ENCODE measurements around the gene RALGAPA2. TPM values are rescaled to one million over a fixed set of nuclear protein-coding genes. Genes with fewer than 3 reads are reported as not detected.

Gene RALGAPA2
- total RNA-seq, 1 donor from 2014 or later: 21.8 TPM

DNA sequence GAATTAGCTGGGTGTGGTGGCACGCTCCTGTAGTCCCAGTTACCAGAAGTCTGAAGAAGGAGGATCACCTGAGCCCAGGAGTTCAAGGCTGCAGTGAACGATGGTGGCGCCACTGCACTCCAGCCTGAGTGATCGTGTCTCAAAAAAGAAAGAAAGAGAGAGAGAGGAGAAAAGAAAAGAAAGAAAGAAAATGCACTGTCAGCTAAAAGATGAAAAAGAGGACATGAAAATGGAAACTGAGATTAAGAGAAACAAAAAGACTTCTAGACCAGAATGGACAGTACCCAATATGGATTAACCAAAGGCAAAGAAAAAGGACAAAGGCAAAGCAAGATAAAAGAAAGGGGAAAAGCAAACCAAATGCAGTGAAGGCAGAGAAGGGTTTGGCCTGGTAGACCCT is 9.0 kb upstream of the RALGAPA2 start:
- no peak for DNase-seq (ENCODE audit: low read depth, low spot score)

DNA sequence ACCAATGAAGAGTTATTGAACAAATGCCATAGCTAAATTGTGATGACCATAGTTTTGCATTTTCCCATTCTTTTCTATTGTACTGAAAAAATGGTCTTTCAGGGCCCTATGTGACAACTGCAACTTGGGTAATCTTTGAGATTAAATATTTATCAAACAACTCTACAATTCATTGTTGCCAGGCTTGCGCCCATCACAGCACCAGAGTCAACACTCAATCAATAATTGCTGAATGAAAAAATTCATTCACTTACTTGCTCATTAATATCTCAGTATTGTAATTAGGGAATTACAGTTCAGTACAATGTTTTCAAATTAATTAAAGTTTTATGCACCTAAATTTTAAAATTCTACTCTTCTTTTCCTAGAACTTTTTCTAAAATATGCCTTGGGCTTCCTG is 7.7 kb upstream of the RALGAPA2 start:
- DNase-seq (ENCODE audit: low read depth, low spot score): no peak

DNA sequence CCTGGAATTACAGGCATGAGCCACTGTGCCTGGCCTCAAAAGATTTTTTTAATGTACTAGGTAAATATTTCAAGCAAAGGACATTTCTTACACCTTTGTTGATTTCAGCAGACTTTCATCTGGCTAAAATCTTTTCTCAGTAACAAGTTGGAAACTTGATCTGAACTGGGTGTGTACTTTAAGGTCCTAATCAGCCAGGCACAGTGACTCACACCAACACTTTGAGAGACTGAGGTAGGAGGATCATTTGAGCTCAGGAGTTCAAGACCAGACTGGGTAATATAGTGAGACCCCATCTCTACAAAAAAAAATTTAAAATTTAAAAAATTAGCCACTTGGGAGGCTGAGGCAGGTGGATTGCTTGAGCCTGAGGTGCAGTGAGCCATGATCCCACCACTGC is 7.0 kb upstream of the RALGAPA2 start:
- no peak for DNase-seq (ENCODE audit: low read depth, low spot score)

DNA sequence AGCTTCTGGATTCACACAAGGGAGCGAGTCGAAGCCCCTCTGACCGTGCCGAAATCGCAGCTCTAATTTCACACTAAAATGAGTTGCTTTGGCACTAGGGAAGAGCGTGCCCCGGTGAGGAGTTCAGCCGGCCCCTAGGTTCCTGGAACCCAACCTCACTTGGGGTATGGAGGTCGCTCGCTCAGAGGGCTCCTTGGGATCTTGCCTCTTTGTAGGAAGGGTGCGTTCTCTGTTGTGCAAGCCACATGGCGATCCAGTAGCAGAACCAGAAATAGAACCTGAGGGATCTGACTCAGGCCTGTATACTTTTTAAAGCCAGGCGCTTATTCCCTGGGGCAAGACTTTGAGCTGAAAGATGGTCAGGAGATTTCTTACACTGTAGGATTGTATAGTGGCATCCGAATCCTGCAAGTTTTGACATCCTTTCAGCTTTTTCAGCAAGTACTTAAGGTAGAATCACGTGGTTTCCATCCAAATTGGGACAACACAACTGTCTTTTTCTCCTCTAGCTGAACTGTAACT is 861 bp upstream of the RALGAPA2 start:
- DNase-seq (ENCODE audit: low read depth, low spot score): no peak

DNA sequence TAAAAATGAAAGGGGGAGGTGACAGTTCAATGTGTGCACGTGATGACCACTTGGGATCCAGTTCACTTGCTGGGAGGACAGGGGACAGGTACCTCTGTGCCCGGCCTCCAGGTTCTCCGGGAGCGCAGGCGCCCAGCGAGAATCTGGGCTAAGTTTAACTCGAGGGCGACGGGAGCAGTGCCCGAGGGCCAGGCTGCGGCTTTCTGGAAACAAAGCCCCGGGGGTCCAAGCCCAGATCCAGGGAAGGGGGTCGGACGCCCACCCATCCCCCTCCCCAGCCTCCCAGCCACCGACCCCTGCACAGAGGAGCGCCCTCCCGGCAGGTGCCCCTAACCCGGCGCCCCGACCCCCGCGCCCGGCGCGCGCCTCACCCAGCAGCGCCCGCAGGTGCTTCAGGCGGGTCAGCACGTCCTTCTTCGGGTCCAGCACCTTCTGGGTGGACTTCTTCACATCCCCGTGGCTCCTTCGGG is 405 bp downstream of the RALGAPA2 start:
- no peak for DNase-seq (ENCODE audit: low read depth, low spot score)

DNA sequence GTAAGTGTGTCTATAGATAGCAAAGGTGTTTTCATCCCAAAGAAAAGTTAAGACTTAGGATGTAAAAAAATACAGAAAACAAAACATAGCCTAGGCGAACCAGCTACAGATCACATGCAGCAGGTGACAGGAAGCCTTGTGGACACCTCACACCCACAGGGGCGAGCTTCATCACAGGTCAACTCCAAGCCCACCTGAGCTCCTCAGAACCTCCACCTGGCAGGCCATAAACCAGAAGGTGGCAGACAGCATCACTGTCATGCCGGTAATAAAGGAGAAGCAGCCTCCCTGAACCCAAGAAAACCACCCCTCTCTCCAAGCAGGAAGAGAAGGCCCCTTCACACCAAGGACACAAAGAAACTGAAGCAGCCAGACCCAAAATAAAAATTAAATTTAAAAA is 1.0 kb downstream of the RALGAPA2 start:
- DNase-seq (ENCODE audit: low read depth, low spot score): no peak

DNA sequence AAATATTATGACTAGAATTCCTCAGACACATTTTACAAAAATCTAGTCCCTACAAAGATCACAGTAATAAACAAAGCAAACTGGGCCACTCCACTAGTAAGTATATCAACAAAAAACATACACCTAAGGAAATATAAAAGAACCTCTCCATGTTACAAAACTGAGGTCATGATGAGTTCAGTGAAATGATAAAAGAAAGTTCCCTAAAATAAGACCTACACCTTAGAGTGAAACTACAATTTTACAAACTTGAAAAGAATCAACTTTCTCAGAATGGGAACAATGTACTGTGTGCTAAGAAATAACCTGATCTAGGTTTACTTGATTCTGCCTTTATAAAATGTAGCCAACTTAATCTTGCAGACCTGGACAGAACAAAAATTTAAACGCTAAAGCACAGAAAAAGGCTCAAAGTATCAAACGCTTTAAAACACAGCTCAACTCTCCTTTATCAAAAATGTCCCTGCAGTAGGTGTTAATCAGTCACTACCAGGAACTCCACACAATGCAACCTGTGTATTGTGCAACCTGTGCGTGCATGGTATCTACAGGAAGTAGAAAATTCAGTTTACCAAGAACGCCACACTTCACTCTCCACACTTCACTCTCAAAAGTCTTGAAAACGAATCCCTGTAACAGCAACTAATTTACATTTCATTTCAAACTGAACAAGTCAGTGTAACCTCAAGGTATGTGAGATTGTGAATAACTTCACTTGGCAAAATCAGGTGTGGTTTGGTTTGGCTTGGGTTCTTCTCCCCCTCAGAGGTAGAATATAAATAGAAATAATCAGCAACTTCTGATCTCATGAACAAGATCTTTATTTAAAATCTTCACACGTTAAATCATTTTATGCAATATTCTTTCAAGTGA is 1.8 kb downstream of the RALGAPA2 start:
- DNase-seq (ENCODE audit: low read depth, low spot score): no peak

DNA sequence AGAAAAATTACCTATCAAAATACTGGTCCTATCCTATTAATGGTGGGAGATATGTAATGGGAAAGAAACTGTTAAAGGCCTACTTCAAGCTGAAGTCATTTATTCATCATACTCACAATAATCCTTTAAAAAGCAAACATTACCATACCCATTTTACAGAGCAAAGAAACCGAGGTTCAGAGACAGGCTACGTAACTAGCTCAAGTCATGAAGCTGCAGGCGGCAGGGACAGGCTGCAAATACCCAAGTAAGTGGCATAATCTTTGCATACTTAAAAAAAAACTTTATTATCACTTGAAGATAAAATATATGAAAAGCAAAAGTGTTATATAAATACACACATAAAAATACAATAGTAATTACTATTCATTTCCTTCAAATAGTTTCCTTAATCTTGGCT is 2.6 kb downstream of the RALGAPA2 start:
- no peak for DNase-seq (ENCODE audit: low read depth, low spot score)

DNA sequence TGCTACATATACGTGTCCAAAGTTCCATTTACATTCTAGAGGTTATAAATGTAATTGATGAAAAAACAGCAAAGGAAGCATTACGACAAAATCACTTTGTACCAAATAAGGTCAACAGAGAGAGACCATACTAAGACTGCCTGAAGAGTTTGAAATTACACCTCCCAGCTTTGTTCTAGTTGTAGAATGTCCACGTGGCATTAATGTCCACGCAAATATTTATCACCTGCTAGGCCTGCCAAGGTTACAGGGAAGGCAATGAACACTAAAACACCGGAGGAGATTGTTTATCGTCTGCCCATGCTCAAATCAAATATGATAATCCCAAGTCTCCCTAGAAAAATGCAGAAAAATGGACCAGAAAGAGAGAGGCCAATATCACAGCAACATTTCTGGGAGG is 6.2 kb downstream of the RALGAPA2 start:
- no peak for DNase-seq (ENCODE audit: low read depth, low spot score)

DNA sequence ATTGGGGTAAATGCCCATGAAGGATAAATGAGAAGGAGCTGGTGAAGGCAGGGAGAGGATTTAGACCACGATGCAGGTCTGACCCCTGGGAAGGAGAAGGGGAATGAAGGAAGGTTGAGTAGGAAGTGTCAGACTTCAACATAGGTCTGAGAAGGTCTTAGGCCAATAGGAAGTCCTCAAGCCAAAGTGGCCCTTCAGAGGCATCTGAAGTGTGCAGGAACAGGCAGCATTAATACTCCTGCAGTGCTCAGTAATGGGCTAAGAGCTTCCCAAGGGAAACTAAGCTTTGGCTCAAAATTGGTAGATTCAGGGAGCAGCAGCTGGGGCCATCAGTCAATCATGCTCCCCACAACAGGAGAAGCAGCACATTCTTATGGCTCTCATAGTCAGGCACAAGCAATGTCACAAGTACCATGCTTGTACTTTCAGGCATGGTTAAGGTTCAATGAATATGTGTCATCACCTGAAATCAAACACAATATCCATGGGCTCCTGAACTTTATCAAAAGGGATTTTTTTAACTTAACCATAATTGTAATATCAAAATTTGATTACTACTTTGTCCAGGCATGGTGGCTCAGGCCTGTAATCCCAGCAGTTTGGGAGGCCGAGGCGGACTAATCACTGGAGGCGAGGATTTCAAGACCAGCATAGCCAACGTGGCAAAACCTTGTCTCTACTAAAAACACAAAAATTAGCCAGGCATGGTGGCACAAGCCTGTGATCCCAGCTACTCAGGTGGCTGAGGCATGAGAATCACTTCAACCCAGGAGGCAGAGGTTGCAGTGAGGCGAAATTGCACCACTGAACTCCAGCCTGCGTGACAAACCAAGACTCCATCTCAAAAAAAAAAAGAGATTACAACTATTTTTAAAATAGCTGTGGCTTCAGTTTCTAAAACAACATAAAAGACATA is 9.9 kb downstream of the RALGAPA2 start:
- DNase-seq (ENCODE audit: low read depth, low spot score): no peak

DNA sequence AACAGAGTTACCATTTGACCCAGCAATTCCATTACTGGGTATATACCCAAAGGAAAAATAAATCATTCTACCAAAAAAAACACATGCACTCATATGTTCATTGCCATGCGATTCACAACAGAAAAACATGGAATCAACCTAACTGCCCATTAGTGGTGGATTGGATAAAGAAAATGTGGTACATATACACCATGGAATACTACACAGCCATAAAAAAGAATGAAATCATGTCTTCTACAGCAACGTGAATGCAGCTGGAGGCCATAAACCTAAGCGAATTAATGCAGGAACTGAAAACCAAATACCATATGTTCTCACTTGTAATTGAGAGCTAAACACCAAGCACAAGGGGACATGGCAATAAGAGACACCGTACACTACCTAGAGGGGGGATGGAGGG is 12.5 kb downstream of the RALGAPA2 start:
- no peak for DNase-seq (ENCODE audit: low read depth, low spot score)

DNA sequence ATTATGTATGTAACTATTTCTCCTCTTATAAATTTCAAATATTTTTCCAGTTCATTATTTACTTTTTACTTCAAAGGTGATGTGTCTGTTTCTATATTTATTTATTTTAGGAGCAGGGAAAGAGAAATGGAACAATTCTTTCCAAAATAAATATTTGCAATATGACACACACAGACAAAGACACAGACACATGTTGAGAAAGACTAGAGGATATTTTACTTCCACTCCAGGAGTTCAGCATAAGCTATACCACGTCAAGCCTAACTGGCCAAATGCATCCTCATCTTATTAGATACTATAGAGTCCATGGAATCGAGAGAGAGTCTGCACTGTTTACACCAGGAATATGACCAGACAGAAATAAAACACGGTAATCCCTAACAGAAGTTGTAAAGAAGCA is 13.3 kb downstream of the RALGAPA2 start:
- no peak for DNase-seq (ENCODE audit: low read depth, low spot score)

DNA sequence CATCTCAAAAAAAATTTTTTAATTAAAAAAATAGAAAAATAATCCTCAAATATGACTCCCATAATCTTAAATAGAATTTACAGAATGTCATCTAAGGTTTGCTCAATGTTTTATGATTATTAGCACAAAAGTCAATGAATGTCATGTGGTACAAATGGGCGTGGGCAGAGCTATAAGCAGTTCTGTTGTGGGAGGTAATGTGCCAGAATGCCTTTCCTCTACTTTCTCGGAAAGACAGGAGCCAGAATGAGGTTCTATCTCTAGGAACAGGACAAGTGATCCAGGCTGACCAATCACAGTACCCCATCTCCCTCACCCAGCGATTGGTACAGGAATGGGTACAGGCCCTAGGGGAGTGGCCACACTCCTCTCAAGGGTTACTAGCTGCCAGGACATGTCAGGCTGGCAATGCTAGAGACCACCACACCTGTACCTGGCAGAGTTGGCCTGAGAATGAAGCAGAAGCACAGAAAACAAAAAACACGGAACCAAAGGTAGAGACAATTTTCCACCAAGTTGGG is 15.1 kb downstream of the RALGAPA2 start:
- no peak for DNase-seq (ENCODE audit: low read depth, low spot score)

DNA sequence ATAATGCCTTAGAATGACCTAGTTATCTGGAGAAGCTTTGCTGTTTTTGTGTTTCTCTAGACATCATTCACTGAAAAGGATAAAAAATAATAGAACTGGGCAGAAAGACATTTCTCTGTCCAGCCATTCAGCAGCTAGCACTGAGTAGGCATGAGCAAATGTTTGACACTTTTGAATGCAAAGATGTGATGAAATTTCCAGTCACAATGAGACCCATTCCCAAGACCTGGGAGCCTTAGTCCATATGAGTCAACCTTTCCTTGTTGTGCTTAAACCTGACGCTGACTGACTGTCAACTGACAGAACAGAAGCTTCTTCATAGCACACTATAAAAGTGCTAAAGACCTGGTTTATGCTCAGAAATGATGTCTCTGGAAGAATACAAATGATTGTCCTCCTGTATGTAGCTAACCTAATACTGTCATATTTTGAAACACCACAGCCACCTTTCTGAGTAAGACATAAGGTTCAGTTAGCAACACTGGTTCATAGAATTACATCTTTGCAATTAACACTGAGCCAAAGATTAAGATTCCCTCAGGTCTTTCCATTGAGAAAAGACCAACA is 17.1 kb downstream of the RALGAPA2 start:
- no peak for DNase-seq (ENCODE audit: low read depth, low spot score)

DNA sequence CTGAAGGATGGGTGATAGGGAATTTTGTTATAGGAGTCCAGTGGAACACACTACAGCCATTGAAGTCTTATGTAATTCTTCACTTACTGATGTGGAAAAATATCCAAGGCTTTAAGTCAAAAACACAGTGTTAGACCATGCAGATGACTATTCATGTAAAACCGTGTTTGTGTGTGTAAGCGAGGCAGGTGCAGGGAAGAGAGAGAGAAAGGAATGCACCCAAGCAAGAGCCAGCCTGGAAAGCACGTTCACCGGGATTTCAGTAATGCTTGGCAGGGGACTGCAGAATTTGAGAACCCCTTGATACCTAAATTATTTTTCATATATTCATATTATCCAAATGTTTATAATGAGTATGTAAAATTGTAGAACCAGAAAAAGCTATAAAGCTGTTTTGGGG is 17.9 kb downstream of the RALGAPA2 start:
- no peak for DNase-seq (ENCODE audit: low read depth, low spot score)

DNA sequence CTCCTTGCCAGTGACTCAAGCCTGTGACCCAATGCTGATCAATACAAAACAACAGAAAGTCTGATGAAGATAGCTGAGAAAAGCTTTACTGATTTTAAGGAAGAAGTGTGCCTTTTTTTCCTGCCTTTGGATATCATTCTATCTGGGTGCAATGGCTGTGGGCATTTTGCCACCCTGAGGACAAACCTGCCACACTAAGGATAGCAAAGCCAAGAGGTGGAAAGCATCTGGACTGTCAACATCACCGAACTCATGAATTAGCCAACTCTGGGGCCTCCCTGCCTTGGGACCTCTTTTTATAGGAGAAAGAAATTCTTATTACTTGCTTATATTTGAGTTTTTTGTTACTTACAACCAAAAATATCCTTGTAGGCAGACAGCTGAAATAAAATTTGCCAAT is 19.9 kb downstream of the RALGAPA2 start:
- no peak for DNase-seq (ENCODE audit: low read depth, low spot score)

DNA sequence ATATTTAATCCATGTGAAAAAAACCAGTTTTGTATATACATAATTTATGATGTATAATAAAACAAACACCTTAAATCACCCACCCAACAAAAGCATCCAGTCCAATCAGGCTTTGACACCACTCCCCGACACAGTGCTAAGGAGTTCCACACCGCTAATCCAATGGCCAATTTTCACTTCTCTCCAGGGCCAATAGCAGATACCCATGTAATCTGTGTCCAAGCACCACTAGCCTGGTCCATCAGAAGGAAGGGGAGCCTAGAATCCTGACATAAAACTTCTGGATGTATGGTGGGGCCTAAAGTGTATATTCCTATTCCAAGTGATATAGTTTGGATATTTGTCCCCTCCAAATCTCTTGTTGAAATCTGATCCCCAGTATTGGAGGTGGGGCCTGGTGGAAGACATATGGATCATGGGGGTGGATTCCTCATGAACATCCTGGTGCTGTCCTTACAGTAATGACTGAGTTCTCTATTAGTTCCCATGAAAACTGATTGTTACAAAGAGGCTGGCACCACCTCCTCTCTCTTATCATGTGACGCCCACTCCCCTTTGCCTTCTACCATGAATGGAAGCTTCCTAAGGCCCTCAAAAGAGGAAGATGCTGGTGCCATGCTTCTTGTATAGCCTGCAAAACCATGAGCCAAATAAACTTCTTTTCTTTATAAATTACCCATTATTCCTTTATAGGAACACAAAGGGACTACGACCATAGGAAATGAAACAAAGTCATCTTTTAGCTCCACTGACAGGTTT is 20.8 kb downstream of the RALGAPA2 start:
- no peak for DNase-seq (ENCODE audit: low read depth, low spot score)

DNA sequence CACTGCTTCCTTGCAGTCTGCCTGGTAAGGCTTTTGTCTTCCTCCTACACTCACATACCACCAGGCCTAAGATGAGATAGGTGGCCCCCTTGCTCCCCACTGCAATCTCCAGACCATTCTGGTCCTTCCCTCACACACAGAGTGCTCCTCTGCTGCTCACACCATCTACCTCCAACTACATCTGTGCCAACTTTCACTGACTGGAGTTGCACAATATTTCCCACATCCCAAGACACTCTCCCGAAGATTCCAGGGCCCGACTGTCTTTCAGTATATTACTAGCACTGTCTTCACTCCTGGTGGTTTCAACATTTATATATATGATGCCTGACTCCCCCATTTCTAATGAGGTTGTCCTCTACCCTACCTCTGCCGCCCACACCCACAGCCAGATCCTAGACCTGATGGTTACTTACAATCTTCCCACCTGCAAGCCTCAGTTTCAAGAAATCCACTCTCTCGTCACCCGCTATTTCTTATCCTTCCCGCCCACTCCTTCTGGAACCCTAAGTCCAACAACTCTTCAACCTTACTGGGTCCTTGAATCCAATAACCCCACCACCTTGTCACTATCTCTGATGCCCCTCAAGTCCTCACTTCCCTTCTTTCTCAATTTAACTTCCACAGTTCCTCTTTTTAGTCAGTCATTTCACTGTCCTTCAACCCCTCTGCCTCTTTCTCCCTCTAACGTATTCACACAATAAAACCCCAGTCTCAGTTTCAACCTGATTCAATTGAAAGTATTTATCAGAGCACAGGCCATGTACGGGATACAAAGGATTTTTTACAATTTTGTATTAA is 21.6 kb downstream of the RALGAPA2 start:
- DNase-seq (ENCODE audit: low read depth, low spot score): no peak

DNA sequence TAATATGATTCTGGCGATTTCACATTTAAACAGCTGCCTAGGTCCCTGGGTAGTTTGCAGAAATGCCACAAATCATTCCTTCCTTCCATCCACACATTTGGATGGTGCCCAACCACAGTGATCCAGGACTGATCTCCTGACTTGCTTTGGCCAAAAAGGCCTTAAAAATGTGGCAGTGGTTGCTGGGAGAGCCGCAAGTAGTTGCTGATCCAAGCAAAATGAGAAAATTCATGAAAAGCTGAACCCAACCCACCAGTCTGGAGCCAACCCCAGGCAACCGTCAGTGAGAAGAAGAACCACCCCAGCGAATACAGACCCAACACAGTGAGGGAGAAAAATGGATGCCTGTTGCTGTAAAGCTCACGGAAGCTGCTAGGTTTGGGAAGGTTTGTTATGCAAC is 25.1 kb downstream of the RALGAPA2 start:
- DNase-seq (ENCODE audit: low read depth, low spot score): no peak

DNA sequence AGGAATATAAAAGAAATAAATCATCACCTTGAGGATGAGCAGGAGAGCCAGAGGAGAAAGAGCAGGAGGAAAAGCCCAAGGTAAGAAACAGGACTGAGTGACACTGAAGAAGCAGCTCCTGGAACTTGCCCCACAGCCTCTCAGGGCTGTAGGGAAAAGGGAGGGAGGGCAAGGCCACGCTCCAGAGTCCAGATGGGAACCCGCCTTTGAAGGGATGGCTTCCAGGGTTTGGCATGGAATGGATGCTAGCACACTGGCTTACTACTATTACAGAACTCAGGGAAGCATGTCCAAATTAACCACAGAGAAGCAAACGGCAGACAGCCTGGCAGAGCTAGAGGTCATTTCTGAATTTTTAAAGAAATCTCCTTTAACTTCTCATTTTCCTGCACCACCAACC is 26.8 kb downstream of the RALGAPA2 start:
- no peak for DNase-seq (ENCODE audit: low read depth, low spot score)

Data from pulmonary artery endothelial cell (primary cell).